MCF 10A (cell line): ENCODE data around the gene PPP3CA. TPM values are rescaled to one million over a fixed set of nuclear protein-coding genes. Genes with fewer than 3 reads are reported as not detected.

Experiments used
- BruUV-seq: library from RNA; stranded (reverse); fragments of 400-500 nt; replicated peaks from 2 replicates; lab custom pipeline; 2021; lab: Mats Ljungman, UMichigan
- CTCF ChIA-PET: fragments of 300-600 bp; sonication (Branson Sonifier 250); formaldehyde crosslinking; extraction: SDS; loops from one replicate; lab custom pipeline; 2021; ENCODE audit warnings: antibody characterized with exemption, inconsistent platforms; lab: Yijun Ruan, JAX
- POLR2A ChIA-PET: fragments of 300-600, 350-650 bp; sonication (Branson Sonifier 250); formaldehyde crosslinking; extraction: SDS; loops from one replicate; lab custom pipeline; 2020; ENCODE audit warnings: antibody characterized with exemption, inconsistent platforms; lab: Yijun Ruan, JAX
- DNase-seq: peaks from one replicate; pipeline ENCODE4 v3.0.0-alpha.2; 2018; ENCODE audit not compliant: unreplicated experiment
- H3K27ac Mint-ChIP-seq: one replicate; pipeline ENCODE4 v1.8.0; 2022; ENCODE audit warnings: mild to moderate bottlenecking, low read depth, mixed read lengths; ENCODE audit not compliant: unreplicated experiment
- H3K27me3 Mint-ChIP-seq: one replicate; pipeline ENCODE4 v1.8.0; 2022; ENCODE audit warnings: mixed read lengths; ENCODE audit not compliant: insufficient read depth, unreplicated experiment
- H3K36me3 Mint-ChIP-seq: one replicate; pipeline ENCODE4 v1.8.0; 2022; ENCODE audit warnings: mild to moderate bottlenecking, moderate library complexity, mixed read lengths; ENCODE audit not compliant: insufficient read depth, unreplicated experiment
- H3K4me1 Mint-ChIP-seq: one replicate; pipeline ENCODE4 v1.8.0; 2022; ENCODE audit warnings: mixed read lengths; ENCODE audit not compliant: insufficient read depth, unreplicated experiment
- H3K4me3 Mint-ChIP-seq: one replicate; pipeline ENCODE4 v1.8.0; 2022; ENCODE audit warnings: mild to moderate bottlenecking, moderate library complexity, mixed read lengths; ENCODE audit not compliant: unreplicated experiment
- H3K9me3 Mint-ChIP-seq: one replicate; pipeline ENCODE4 v1.8.0; 2022; ENCODE audit warnings: mixed read lengths; ENCODE audit not compliant: unreplicated experiment
- CTCF ChIP-seq: fragments of 200-600 bp; IDR thresholded peaks from one replicate; pipeline ENCODE4 v1.8.0; 2022; ENCODE audit warnings: antibody characterized with exemption, mild to moderate bottlenecking; ENCODE audit not compliant: unreplicated experiment
- intact Hi-C: fragments of 100-400 bp; cut with micrococcal nuclease; formaldehyde crosslinking; loops from 2 replicates; pipeline ENCODE4 v1.14.1; 2022
- total RNA-seq: library from RNA; stranded (reverse); gene quantifications from 2 replicates; pipeline ENCODE4 v1.2.3, GENCODE V29; 2022

Gene PPP3CA
- total RNA-seq, 1 experiment from 2014 or later, result 73.0 TPM

- no peaks in the 10 kb centered on the region for H3K27me3 Mint-ChIP-seq
- intact Hi-C loops, result no loop called here
- no peaks in the 10 kb centered on the region for H3K9me3 Mint-ChIP-seq
- DNase-seq, result no peak
- H3K4me1 Mint-ChIP-seq, result peaks cover 5% of the 10 kb centered on the region
- TF ChIP-seq CTCF, result no peak
- ChIA-PET POLR2A (interaction anchor here (0.6 to 0.9 kb wide), 3 partner anchors 8 to 26 kb away, joined by 3 to 4 read pairs (median 3); no protein-coding TSS in a partner anchor), CTCF (interaction anchor here (0.6 kb wide), 1 partner anchor 329 kb away, joined by 3 read pairs; no protein-coding TSS in a partner anchor)
- H3K36me3 Mint-ChIP-seq, result no peaks in the 10 kb centered on the region
- H3K27ac Mint-ChIP-seq, result no peak overlapping the region
- H3K4me3 Mint-ChIP-seq, result no peak overlapping the region
- no TSS peak for BruUV-seq
These were observed 32.3 kb downstream of the PPP3CA start for GRCh38 chr4:101315041-101315440.

GRCh38 chr4:101309925-101310324, 37.4 kb downstream of the PPP3CA start:
- peaks cover 19% of the 10 kb centered on the region for H3K4me1 Mint-ChIP-seq
- H3K27me3 Mint-ChIP-seq, result no peaks in the 10 kb centered on the region
- CTCF ChIA-PET, result no interaction called here
- BruUV-seq, result no TSS peak
- POLR2A ChIA-PET, result interaction anchor here (0.6 to 3.1 kb wide), 6 partner anchors 11 to 850 kb away, joined by 3 to 15 read pairs (median 4); partner anchors contain the start of gene PPP3CA
- H3K4me3 Mint-ChIP-seq, result no peak overlapping the region
- no peak overlapping the region for H3K27ac Mint-ChIP-seq
- intact Hi-C loops, result loop anchor here (10.0 kb wide), 1 partner anchor 75 kb away; no protein-coding TSS in a partner anchor
- TF ChIP-seq CTCF, result no peak
- no peak for DNase-seq
- H3K36me3 Mint-ChIP-seq, result no peaks in the 10 kb centered on the region
- no peaks in the 10 kb centered on the region for H3K9me3 Mint-ChIP-seq

- no peak overlapping the region for H3K4me3 Mint-ChIP-seq
- intact Hi-C loops, result loop anchor here (10.0 kb wide), 1 partner anchor 73 kb away; no protein-coding TSS in a partner anchor
- H3K4me1 Mint-ChIP-seq, result peaks cover 19% of the 10 kb centered on the region
- peak overlapping the region; percentile 94 for H3K27ac Mint-ChIP-seq
- TF ChIP-seq CTCF, result no peak
- H3K27me3 Mint-ChIP-seq, result no peaks in the 10 kb centered on the region
- ChIA-PET POLR2A (interaction anchor here (0.7 to 3.5 kb wide), 7 partner anchors 10 to 150 kb away, joined by 3 to 39 read pairs (median 5); partner anchors contain the start of gene PPP3CA), CTCF (interaction anchor here (0.9 kb wide), 1 partner anchor 14 kb away, joined by 5 read pairs; no protein-coding TSS in a partner anchor)
- no TSS peak for BruUV-seq
- peak; percentile 32 for DNase-seq
- H3K36me3 Mint-ChIP-seq, result no peaks in the 10 kb centered on the region
- no peaks in the 10 kb centered on the region for H3K9me3 Mint-ChIP-seq
These were observed 39.4 kb downstream of the PPP3CA start for GRCh38 chr4:101307899-101308298.

- Mint-ChIP-seq H3K4me3 (peak overlapping the region; percentile 68), H3K27me3 (no peaks in the 10 kb centered on the region), H3K36me3 (no peaks in the 10 kb centered on the region), H3K4me1 (peaks cover 19% of the 10 kb centered on the region), H3K27ac (peak overlapping the region; percentile 94), H3K9me3 (no peaks in the 10 kb centered on the region)
- CTCF ChIA-PET, result interaction anchor here (0.6 to 1.5 kb wide), 8 partner anchors 15 to 1309 kb away, joined by 3 to 5 read pairs (median 3); no protein-coding TSS in a partner anchor
- no peak for TF ChIP-seq CTCF
- POLR2A ChIA-PET, result interaction anchor here (0.6 to 3.5 kb wide), 16 partner anchors 8 to 748 kb away, joined by 3 to 39 read pairs (median 4); partner anchors contain the start of gene PPP3CA
- intact Hi-C loops, result loop anchor here (10.0 kb wide), 1 partner anchor 72 kb away; no protein-coding TSS in a partner anchor
- DNase-seq, result no peak
- BruUV-seq, result no TSS peak
These were observed 40.3 kb downstream of the PPP3CA start for GRCh38 chr4:101306764-101307615.
